GM12875 (cell line): ENCODE measurements around the gene ARHGEF17.

Experiments used
- H3K4me3 ChIP-seq: one replicate; pipeline ENCODE4 v1.5.1; 2011; ENCODE audit warnings: low read depth, low read length, control low read depth
- TF ChIP-seq, protein P1 (sequence below): IDR thresholded peaks from 2 replicates; pipeline ENCODE4 v1.5.1; 2011; ENCODE audit warnings: low read depth, mild to moderate bottlenecking, control low read depth, inconsistent platforms, low read length, moderate library complexity, borderline replicate concordance; ENCODE audit not compliant: insufficient read depth

ARHGEF17 gene

DNA sequence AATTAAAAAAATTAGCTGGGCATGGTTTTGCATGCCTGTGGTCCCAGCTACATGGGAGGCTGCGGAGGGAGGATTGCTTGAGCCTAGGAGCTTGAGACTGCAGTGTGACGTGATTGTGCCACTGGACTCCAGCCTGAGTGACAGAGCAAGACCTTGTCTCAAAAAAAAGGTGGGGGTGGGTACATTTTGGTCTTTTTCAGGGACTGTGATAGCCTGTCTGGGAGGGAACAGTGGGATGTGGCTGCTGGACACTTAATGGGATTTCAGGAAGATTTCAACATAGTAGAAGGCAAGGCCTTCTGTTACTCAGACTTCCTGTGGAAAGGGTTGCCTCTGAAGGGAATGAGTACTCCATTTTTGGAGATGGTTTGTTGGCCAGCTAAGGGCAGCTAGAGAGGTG lies 108.7 kb downstream of the ARHGEF17 start:
- TF ChIP-seq, protein P1, sequence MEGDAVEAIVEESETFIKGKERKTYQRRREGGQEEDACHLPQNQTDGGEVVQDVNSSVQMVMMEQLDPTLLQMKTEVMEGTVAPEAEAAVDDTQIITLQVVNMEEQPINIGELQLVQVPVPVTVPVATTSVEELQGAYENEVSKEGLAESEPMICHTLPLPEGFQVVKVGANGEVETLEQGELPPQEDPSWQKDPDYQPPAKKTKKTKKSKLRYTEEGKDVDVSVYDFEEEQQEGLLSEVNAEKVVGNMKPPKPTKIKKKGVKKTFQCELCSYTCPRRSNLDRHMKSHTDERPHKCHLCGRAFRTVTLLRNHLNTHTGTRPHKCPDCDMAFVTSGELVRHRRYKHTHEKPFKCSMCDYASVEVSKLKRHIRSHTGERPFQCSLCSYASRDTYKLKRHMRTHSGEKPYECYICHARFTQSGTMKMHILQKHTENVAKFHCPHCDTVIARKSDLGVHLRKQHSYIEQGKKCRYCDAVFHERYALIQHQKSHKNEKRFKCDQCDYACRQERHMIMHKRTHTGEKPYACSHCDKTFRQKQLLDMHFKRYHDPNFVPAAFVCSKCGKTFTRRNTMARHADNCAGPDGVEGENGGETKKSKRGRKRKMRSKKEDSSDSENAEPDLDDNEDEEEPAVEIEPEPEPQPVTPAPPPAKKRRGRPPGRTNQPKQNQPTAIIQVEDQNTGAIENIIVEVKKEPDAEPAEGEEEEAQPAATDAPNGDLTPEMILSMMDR: no peak
- no peak overlapping the region for H3K4me3 ChIP-seq
